Measurements from ENCODE around the gene BRD3OS. TPM values are rescaled to one million over a fixed set of nuclear protein-coding genes. Genes with fewer than 3 reads are reported as not detected.
A peak's percentile ranks its signal among the peaks of the same experiment; 100 is the strongest.

The BRD3OS gene
- total RNA-seq, 1 donor from 2014 or later: 11.4 TPM

DNA sequence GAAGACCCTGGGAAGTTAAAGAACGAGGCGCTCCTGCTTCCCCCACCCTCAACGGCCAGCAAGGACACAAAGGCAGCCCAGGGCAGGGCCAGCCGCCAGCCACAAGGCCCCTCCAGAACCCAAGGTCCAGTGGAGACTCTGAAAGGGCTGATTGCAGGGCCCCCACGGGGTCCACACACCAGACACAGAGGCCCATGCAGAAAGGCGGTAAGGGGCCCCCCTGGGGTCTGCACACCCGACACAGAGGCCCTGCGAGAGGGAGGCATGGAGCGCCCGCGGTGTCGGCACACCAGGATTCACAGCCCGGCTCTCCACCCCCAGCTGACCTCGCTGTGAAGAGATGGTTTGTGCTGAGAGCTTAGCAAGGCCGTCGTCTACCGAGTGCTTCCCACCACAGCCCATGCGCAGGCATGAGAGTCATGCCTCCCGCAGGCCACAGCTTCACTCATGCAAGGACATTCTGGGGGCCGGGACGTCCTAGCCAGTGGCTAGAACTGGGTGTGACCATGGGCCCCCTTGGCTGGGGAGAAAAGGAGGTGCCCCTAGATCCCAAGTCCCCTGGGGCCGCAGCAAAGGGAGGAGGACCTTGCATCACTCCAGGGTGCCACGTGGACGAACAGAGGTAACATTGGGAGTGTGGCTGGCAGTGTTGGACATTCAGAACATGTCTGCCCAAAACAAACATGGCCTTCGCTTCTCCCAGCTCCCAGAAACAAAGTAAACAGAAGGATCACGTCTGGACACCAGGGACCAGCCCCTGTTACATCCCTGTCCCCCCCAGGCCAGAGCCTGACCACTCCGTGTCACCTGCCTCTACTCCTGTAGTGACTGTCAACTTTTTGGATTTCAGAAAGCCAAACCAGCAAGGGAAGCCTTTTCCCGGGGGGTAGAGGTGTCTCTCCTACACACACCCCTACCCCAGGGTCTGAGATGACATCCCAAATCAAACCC lies 32.7 kb downstream of the BRD3OS start:
- Mint-ChIP-seq H3K27ac (ENCODE audit: unreplicated experiment) (no peak overlapping the region), H3K4me3 (ENCODE audit: unreplicated experiment) (no peak overlapping the region), H3K4me1 (ENCODE audit: unreplicated experiment) (peaks cover 10% of the 10 kb centered on the region), H3K36me3 (ENCODE audit: low read depth, unreplicated experiment) (peaks cover 3% of the 10 kb centered on the region), H3K27me3 (ENCODE audit: unreplicated experiment) (peaks cover 10% of the 10 kb centered on the region), H3K9me3 (ENCODE audit: unreplicated experiment) (no peaks in the 10 kb centered on the region)
- TF ChIP-seq, protein P1, sequence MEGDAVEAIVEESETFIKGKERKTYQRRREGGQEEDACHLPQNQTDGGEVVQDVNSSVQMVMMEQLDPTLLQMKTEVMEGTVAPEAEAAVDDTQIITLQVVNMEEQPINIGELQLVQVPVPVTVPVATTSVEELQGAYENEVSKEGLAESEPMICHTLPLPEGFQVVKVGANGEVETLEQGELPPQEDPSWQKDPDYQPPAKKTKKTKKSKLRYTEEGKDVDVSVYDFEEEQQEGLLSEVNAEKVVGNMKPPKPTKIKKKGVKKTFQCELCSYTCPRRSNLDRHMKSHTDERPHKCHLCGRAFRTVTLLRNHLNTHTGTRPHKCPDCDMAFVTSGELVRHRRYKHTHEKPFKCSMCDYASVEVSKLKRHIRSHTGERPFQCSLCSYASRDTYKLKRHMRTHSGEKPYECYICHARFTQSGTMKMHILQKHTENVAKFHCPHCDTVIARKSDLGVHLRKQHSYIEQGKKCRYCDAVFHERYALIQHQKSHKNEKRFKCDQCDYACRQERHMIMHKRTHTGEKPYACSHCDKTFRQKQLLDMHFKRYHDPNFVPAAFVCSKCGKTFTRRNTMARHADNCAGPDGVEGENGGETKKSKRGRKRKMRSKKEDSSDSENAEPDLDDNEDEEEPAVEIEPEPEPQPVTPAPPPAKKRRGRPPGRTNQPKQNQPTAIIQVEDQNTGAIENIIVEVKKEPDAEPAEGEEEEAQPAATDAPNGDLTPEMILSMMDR (IDR thresholded peaks at IDR 0.05; ENCODE audit: unreplicated experiment): no peak
- no peak for DNase-seq (ENCODE audit: low spot score)

DNA sequence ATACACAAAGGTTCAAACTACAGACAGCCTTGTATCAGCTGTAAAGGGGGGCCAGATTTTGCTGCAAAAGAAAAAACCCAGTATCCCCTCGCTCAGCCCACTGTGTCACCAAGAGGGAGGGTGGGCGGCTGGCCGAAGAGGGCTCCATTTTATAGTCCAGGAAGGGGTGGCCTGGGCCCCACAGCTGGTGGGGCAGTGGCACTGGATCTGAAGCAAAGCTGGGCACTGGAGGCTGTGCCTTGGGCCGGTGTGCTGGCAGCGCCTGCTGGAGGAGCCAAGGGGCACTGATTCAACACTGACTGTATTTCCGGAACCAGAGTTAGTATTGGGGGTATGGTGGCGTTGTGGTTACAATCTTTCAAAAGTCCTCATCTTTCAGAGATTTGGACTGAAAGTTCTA lies 33.4 kb downstream of the BRD3OS start:
- H3K27ac Mint-ChIP-seq (ENCODE audit: unreplicated experiment): no peak overlapping the region
- H3K4me1 Mint-ChIP-seq (ENCODE audit: unreplicated experiment): peaks cover 10% of the 10 kb centered on the region
- no peaks in the 10 kb centered on the region for H3K9me3 Mint-ChIP-seq (ENCODE audit: unreplicated experiment)
- peaks cover 3% of the 10 kb centered on the region for H3K36me3 Mint-ChIP-seq (ENCODE audit: low read depth, unreplicated experiment)
- TF ChIP-seq, protein P1 (IDR thresholded peaks at IDR 0.05; ENCODE audit: unreplicated experiment): no peak
- DNase-seq (ENCODE audit: low spot score): no peak
- no peak overlapping the region for H3K4me3 Mint-ChIP-seq (ENCODE audit: unreplicated experiment)
- peaks cover 10% of the 10 kb centered on the region for H3K27me3 Mint-ChIP-seq (ENCODE audit: unreplicated experiment)

DNA sequence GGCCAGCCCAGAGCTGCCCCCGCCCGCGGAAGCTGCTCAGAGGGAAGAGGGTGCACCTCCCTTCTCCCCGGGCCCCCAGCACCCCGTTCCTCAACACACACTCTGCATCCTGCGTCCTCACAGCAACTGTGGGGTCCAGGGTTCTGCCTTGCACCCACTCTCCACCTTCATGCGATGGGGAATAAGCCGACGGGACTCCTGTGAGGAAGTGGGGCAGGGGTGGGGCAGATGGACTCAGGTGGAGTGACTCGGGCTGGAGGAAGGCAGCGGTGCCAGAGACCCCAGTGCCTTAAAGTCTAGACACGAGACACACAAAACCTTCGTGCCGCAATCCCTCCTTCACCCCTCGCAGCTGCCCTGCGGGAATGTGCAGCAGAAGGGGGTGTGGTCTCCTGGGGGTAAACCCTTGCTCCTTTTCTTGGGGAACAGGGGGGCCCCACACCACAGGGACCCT lies 33.9 kb downstream of the BRD3OS start:
- Mint-ChIP-seq H3K27ac (ENCODE audit: unreplicated experiment) (no peak overlapping the region), H3K4me1 (ENCODE audit: unreplicated experiment) (peaks cover 10% of the 10 kb centered on the region), H3K36me3 (ENCODE audit: low read depth, unreplicated experiment) (peaks cover 3% of the 10 kb centered on the region), H3K9me3 (ENCODE audit: unreplicated experiment) (no peaks in the 10 kb centered on the region), H3K4me3 (ENCODE audit: unreplicated experiment) (no peak overlapping the region), H3K27me3 (ENCODE audit: unreplicated experiment) (peaks cover 10% of the 10 kb centered on the region)
- no peak for DNase-seq (ENCODE audit: low spot score)
- TF ChIP-seq, protein P1 (IDR thresholded peaks at IDR 0.05; ENCODE audit: unreplicated experiment): no peak

DNA sequence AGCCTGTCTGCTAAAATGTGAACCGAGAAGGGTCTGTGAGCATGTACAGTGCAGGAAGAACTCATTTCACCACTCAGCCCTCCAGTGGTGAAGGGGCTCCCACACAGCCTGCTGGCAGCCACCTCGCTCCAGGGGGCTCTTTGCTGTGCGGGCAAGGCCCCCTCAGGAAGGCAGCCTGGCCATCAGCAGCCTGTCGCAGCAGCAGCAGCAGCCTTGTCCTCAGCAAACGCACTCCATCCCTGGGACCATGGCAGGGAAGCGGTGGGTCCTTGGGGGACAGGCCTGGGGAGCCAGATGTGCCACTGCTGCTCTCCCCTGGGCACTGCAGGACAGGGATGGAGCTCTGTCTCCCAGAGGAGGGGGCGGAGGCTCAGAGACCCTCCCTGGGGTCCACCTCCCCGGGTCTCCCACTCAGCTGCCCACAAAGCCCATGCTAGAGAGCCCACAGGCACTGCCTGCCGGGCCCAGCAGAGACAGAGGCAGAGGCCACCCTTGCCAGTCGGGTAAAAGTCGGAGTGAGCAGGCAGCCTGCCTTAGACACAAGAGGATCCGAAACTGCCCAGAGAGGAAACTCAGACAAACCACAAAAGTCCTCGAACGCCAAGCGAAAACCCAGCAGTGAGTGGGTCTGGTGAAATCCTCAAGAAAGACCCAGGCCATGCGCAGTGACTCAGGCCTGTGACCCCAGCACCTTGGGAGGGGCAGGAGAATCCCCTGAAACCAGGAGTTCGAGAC lies 34.5 kb downstream of the BRD3OS start:
- Mint-ChIP-seq H3K4me1 (ENCODE audit: unreplicated experiment) (peaks cover 10% of the 10 kb centered on the region), H3K36me3 (ENCODE audit: low read depth, unreplicated experiment) (peaks cover 3% of the 10 kb centered on the region), H3K9me3 (ENCODE audit: unreplicated experiment) (no peaks in the 10 kb centered on the region), H3K4me3 (ENCODE audit: unreplicated experiment) (no peak overlapping the region), H3K27me3 (ENCODE audit: unreplicated experiment) (peaks cover 10% of the 10 kb centered on the region), H3K27ac (ENCODE audit: unreplicated experiment) (no peak overlapping the region)
- TF ChIP-seq, protein P1 (IDR thresholded peaks at IDR 0.05; ENCODE audit: unreplicated experiment): no peak
- DNase-seq (ENCODE audit: low spot score): peak; percentile 2

All from endothelial cell (in vitro differentiated cells).